Inflammatory macrophage treated with lipopolysaccharide for 4 hours (primary cell): ENCODE results near the gene HYDIN.

Source experiments
- DNase-seq: peaks from one replicate; pipeline ENCODE4 v3.0.0-alpha.2; 2020

HYDIN gene

DNA sequence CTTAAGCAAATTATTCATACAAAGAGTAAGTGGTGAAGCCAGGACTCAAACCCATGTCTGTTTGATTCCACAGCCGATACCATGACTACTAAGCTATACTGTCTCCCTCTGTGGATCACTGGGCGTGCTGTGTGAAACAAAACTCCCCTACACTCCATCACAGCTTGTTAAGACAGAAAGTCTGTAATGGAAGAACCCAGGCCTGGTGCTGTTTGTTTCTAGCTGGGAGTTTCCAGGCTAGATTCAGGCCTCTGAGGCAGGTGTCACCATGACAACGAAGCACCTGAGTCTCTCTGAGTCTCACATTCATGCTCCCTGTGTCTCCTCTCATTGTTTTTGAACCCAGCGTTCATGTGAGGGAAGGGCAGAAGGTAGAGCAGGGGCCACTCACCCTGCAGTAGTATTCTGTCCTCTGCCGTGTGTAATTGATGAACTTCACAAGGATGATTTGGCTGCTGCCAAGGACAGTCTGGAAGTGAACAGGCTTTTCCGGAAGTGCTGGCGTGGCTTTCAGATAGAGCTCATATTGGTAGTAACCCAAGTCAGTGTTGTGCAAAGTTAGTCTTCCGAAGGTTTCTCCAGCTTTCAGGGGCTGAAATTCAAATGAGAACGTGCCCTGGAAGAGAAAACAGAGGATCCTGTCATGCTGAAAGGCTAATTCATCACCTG, 421.0 kb downstream of the HYDIN start:
- DNase-seq = no peak

DNA sequence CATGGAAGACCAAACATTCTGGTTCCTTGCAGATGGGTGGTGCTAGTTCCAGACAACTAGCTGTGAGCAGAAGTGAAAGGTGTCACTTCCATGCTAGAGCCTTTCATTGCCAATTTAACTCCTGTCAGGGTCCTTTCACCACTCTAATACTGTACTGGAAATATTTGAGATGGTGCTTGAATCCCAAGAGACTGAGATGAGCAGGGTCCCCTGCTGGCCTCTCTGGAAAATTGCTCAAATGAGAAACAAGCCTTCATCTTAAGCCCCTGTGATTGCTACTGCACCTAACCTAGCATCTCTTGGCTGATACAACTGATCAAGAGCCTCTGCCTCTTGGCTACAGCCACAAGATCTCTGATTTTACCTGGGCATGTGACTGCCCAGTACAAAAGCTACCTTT, 422.2 kb downstream of the HYDIN start:
- no peak for DNase-seq

DNA sequence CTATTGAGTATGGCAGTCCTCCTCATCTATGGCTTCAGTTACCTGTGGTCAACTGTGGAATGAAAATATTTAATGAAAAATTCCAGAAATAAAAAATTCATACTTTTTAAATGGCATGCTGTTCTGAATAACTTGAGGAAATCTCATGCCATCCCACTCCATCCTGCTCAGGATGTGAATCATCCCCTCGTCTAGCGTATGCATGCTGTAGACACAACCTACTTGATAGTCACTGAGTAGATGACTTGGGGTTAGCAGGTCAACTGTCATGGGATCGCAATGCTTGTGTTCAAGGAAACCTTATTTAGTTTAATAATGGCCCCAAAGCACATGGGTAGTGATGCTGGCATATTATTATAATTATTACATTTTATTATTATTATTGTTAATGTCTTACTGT, 424.7 kb downstream of the HYDIN start:
- DNase-seq = peak; percentile 93

DNA sequence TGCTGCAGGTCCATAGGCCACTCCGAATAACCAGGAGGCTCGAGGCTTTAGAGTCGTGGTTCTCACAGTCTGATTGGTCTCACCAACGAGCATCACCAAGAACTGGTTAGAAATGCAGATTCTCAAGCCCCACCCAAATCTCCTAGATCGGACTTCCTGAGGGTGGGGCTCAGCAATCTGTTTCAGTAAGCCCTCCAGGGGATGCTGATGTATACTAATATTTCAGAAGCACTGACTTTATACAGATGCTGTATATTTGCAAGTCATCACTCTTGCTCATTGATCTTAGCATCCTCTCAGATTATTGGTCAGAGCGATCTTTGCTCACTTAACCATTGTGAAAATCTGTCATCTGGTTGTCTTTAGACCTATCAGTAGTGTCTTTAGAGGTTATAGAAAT, 425.1 kb downstream of the HYDIN start:
- DNase-seq = peak; percentile 79

DNA sequence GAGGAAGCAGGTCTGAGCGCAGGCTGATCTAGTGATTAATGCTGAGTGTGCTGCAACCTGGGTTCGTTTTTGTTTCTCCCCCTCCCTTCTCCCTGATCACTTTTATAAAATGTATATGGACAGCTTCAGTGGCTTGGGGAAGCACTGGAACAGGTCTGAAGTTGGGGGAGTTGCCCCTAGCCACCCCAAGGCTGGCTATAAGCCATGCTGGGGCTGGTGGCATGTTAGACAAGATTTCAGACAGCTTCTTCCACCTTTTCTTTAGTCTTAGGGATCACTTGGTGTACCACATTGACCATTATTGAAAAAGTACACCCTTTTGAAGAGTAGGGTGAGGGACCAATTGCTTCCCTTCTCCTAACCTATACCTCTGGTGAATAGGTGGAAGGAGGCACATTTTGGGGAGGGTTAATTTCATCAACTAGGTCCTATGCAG, 425.8 kb downstream of the HYDIN start:
- DNase-seq = no peak

DNA sequence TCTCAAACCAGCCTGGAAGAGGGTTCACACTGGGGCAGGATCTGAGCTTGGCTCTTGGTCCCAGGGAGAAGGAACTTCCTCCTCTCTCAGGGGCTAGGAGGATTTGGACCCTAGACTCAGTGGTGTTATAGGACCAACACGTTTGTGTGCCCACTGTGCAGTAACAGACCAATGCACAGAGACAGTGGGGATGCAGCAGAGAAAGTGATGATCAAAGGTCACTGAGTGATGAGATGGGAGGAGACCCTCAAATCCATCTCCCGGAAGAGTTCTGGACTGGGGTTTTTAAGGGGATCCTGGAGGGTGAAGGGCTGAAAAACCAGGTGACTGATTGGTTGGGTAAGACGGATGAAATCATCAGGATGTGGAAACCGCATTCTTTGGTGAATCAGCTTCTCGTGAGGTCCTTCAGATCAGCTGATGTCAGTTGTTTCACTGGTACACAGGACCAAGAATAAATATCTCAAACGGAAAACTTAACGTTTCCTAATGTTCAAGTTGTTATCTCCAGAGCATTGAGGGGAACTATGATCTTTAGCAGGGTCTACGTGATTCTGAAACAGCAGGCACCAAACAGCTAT, 426.3 kb downstream of the HYDIN start:
- DNase-seq = peak; percentile 92

DNA sequence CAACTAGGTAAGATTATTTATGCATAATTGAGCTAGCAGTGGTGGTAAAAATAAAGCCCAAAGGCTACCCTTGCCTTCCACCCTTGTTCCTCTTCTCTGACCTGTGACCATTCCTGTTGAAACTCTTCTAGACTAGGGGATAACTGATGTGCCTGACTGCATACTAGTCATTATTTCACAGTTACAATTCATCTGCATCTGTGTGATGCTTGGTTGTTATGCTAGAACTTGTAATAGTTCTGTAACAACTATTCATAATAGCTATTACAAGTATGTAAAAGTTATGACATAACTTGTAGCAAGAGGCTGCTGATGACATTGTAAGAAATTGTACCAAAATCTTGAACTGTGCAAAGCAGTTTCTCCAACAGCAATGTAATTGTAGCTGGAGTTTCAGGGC, 427.2 kb downstream of the HYDIN start:
- peak; percentile 80 for DNase-seq

DNA sequence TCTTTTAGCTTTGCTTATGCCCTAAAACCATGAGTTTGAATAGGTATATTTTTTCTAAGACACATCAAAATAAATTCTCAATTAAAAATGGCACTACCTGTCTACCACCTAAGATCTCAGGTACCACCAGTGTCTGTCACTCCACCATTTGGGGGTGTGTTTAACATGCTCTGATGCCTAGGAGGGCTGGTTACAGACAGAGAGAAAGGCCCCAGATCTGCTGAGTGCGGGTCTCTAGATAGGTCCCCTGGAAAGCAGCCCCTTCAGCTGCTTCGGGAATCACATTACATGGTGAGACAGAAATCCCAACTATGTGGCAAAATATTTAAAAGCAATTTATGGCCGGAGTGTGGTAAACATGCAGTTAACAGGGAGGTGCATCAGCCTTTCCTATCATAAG, 428.9 kb downstream of the HYDIN start:
- no peak for DNase-seq

DNA sequence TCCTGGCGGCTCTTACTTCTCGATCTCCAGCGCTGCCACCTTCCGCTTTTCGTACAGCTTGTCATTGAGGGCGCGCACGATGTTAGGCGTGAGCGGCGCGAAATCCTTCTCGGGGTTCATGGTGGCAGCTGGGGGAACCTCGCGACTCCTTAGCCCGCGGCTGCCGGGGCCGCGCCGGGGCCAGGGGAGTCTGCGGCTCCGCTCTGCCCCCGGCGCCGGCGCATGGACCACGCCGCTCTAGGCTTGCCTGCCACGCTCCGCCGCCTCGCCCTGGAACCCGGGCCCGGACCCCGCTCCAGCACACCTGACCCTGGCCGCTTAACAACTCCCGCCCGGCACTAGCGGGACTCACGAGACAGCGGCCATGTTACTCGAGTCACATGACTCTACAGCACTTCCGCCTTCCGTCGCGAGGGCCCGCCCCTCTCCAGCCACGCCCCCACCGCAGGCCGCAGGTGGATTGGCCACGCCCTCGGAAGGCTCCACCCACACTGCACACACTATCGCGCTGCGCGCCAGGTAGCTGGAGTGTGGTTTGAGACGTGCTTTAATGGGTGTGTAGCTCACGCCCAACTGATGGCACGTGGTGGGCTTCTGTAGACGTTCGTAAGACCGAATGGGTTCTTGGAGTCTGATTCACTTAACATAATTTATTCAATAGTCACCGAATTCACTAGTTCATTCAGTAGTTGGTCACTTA, 429.6 kb downstream of the HYDIN start, which contains the start of gene VAC14:
Gene VAC14 (minus strand): TSS at position 378 of the 700 bp plus-strand sequence. CDS start 258 bp downstream, at position 120.
- peak; percentile 92 for DNase-seq

DNA sequence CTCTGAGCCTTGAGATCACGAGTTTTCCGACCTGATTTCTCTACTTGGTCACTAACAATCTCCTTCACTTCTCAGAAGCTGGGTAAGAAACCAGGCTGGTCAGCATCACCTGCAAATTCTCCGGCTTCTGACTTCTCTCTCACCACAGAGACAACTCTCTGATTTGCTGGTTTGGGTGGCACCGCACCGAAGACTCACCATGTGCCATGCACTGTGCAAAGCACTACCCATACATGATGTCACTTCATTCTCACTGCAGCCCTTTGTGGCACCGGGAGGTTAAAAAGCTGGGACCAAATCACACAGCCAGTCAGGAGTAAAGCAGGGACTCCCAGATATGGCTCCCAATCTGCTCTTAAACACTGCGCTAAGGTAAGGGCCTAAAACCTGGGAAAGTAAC, 430.2 kb downstream of the HYDIN start:
- peak; percentile 58 for DNase-seq

DNA sequence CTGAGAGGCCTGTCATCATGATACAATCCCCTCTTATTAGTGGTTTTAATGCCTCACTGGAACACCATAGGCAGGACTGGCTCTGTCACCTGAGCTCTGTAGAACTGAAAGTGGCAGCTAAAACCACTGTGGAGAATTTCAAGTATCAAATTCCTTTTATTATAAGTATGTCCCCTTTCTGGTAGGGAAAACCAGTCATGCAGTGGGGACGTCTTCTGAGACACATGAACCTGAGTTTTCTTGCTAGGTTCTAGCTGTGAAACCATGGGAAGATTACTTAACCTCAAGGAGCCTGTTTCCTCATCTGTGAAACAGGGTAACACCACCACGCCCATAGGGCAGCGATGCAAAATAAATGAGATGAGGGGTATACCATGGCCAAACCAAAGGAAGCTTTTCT, 434.2 kb downstream of the HYDIN start:
- peak; percentile 59 for DNase-seq

DNA sequence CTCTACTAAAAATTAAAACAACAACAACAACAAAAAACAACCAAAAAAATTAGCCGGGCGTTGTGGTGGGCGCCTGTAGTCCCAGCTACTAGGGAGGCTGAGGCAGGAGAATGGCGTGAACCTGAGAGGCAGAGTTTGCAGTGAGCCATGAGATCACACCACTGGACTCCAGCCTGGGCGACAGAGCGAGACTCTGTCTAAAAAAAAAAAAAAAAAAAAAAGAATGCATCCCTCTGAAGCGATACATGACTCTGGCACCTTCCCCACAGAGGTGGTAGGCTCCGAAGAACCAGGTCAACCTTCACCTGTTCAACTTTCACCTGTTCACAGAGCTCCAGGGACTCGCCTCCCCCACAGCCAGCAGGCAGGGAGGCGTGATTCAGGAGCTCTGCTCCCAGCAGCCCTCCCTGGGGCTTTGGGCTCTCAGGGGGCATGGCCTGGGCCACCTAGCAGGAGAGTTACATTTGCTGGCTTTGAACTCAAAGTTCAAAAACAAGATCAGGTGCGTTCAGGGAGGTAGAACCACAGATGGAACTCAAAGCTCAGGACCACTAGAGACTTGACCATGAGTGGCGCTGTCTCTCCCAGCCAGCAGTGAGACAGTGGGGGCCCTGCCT, 435.1 kb downstream of the HYDIN start:
- no peak for DNase-seq

DNA sequence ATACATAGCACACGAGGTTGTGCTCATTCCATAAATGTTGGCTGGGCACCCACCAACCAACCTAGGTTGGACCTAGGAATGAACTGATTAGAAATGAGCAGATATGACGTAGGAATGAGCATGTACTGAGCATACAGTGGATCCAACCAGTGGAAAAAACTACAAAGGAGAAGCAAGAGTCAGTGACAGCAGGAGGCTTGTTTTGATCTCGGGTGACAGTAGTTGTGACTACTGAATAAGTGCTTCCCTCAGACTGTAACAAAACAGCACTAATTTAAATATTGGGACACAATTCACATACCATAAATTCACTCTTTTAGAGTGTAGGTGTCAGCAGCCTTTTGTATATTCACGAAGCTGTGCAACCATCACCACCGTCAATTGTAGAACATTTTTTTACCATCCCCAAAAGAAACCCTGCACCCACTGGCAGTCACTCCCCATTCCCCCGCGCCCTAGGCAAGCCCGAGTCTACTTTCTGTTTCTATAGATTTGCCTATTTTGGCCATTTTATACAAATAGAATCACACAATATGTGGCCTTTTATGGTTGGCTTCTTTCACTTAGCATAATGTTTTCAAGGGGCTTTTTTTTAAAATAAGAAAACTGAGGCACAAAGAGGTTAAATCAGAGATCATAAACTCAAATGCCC, 436.5 kb downstream of the HYDIN start:
- peak; percentile 28 for DNase-seq

DNA sequence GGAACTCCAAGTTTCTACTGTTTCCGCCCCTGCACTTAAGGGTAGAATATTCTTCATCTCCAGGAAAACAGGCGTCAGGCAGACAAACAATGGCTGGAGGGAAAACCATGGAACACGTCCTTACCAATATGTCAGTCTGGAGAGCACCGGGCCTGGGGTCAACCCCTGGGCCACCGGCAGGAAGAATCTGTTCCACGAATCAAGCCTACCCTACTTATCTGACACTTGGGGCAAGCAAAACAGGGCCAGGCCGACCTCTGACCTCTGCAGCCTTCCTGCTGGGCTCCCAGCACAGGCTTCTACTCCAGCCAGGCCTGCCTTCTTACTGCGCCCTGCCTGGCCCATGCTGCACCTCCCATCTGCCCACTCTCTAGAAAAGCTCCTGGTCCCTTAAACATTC, 439.7 kb downstream of the HYDIN start:
- no peak for DNase-seq

DNA sequence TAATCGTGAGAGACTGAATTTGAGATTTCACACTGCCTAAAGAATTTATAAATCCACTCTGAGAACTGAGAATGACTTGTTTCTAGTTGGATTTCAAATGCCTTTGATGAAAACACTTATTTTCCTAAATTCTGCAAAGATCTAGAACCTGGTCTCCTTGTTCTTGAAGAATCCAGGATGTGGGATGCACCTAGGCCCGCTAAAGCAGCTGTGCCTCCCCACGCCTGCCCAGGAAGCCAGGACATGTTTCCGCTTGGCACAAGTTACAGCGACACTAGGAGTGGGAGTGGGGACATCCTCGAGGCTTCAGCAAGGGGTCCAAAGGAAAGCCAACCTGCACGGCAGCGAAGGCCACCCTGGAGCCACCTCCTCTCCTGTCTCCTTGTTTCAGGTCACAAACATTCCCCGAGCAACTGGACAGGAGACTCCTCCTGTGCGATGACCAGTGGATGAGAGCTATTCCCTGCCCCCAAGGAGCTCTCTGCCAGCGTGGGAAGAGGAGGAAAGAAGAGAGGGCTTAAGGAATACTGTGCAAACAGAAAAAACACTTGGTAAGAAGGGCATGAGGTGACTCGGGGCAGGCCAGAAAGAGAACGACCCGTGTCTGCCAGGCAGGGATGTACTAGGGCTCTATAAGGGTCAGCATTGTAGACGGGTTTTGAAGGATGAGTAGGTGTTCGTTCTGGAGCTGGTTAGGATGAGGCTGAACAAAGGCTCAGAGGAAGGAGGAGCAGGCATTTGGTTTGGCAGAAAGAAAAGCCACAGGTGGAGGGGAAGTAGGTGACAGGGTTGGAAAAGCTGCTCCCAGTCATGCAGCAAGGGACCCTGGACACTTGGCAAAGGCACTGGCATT, 440.7 kb downstream of the HYDIN start:
- no peak for DNase-seq

DNA sequence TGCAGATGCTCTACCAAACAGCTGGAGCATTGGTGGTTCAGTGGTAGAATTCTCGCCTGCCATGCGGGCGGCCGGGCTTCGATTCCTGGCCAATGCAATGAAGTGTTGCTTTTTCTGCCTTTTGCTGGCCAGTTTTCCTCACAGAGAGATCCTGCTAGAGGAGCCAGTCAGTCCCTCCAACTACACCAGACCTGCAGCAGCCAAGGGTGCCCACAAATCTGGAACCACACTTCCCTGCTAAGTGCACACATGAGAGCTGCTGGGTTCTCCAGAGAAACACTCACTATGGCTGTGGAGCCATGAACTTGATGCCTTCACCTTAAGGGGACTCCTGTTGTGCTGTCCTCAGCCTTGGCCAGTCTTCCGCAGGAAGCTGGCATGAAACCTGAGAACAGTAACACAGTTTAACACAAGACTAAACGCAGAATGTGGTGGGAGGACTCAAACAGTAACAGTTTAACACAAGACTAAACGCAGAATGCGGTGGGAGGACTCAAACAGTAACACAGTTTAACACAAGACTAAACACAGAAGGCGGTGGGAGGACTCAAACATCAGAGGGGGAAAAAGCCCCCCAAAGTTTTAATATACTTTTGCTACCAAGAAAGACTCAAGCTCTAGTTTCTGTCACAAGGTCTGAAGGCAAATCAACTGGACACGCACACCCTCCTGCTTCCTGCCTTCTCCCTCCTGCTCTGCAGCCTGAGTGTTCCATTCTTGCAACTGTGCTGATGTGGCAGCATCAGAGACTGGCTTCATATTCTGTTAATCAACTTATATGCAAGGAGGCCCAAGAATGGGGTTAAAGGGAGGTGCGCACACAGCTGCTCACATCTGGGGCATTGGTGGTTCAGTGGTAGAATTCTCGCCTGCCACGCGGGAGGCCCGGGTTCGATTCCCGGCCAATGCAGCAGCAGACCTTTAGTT, 441.6 kb downstream of the HYDIN start:
- no peak for DNase-seq

DNA sequence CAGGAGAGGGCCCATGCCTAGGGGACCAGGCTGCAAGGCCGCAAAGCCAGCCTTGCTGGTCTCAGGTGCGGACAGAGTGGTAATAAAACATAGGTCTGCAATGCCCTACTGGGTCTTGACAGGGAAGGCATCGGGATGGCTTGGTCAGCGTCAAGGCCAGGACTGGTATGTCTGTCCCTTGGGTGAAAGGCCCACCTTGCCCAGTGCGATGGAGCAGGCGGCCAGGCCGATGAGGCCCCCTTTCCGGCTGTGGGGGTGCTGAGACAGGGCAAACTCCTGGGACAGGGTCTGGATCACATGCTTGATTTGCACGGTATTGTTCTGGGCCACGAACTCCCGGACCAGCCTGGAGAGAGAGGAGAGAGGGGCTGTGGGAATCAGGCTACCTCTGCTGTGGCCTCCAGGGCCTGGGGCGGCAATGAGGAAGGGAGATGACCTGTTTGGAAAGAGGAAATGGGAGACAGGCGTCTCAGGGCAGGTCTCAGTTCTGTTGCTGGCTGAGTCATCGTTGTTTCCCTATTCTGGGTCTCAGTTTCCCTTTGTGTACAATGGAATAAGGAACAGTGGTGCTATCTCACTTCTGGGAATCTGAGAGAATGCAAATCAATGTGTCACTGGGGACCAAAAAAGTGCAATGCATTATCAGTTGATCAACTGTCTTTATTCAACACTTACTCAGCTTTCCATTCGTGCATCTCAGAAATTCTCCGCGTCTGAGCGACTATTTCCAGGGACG, 444.3 kb downstream of the HYDIN start:
- peak; percentile 84 for DNase-seq

DNA sequence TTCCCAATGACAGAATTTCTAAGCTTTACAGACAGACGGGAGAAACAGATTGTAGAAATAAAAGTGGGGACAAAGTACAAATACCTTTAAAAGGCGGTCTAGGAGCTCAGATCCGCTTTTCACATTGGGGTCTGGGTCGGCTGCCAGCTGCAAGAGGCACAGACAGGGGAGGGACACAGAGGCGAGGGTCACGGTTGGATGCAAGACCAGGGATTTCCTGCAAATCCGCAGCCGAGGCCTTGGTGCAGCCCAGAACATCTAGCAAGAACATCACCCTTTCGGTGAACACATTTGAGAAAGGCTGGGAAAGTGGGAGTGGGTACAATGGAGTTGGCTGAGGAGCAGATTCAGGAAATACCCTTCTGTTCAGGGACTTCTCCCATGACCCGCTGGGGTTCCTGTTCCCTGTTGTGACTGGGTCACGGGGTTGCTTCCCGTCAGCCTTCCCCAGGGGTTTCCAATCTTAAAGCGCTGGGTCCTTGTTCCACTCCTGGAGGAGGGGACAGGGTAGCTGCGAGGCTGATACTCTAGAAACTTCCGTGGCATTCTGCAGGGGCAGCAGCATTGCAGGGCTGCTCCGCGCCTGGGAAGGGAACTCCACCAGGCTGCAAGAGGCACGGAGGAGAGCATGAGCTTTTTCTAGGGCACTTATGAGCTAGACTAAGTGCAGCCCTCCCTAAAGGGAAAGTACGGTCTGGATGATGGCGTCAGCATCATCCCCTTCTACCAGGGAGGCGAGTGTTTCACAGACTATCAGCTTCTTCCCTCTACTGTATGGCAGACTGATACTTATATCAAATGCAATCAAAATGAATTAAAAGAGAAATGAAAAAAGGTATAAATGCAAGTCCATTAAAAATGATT, 445.6 kb downstream of the HYDIN start:
- DNase-seq = peak; percentile 64

DNA sequence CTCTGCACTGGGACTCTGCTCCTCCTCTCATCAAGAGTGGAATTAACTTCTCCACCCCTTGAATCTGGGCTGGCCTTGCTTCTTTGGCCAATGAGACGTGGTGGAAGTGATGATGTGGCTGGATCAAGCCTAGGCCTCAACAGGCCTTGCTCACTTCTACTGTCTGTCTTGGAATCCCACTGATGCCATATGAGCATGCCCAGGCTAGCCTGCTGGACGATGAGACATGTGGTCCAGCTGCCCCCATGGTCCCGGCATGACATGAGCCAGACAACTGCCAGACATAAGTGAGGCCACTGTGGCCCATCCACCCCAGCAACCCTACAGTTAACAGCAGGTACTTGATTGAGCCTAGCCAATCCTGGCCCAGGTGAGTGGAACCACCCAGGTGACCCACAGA, 448.3 kb downstream of the HYDIN start:
- DNase-seq = no peak
